Nephron progenitor cell (in vitro differentiated cells): ENCODE measurements around the gene NFASC.
A peak's percentile ranks its signal among the peaks of the same experiment; 100 is the strongest.

Experiments used
- DNase-seq: peaks from one replicate; pipeline ENCODE4 v3.0.0; 2021
- H3K27ac Mint-ChIP-seq: 2 replicates; pipeline ENCODE4 v1.8.0; 2021; ENCODE audit warnings: mild to moderate bottlenecking, moderate library complexity, mixed read lengths
- H3K27me3 Mint-ChIP-seq: 2 replicates; pipeline ENCODE4 v1.8.0; 2021; ENCODE audit warnings: mild to moderate bottlenecking, low read depth, mixed read lengths; ENCODE audit not compliant: poor library complexity
- H3K36me3 Mint-ChIP-seq: 2 replicates; pipeline ENCODE4 v1.8.0; 2021; ENCODE audit warnings: low read depth, mixed read lengths
- H3K4me1 Mint-ChIP-seq: 2 replicates; pipeline ENCODE4 v1.8.0; 2021; ENCODE audit warnings: mixed read lengths
- H3K4me3 Mint-ChIP-seq: 2 replicates; pipeline ENCODE4 v1.8.0; 2021; ENCODE audit warnings: mild to moderate bottlenecking, moderate library complexity, mixed read lengths
- H3K9me3 Mint-ChIP-seq: 2 replicates; pipeline ENCODE4 v1.8.0; 2021; ENCODE audit warnings: mild to moderate bottlenecking, moderate library complexity, mixed read lengths
- CTCF ChIP-seq: fragments of 200-600 bp; sonication (generic); IDR thresholded peaks from 2 replicates; pipeline ENCODE4 v1.5.0; 2021; ENCODE audit warnings: antibody characterized with exemption

The NFASC gene

GRCh38 chr1:204883405-204883804 is 12.7 kb downstream of the NFASC start:
- peaks cover 55% of the 10 kb centered on the region for H3K4me1 Mint-ChIP-seq
- no peaks in the 10 kb centered on the region for H3K36me3 Mint-ChIP-seq
- H3K9me3 Mint-ChIP-seq, result no peaks in the 10 kb centered on the region
- no peak overlapping the region for H3K27ac Mint-ChIP-seq
- TF ChIP-seq CTCF, result no peak
- no peaks in the 10 kb centered on the region for H3K27me3 Mint-ChIP-seq
- DNase-seq, result peak; percentile 16
- no peak overlapping the region for H3K4me3 Mint-ChIP-seq

- no peak for DNase-seq
- peaks cover 48% of the 10 kb centered on the region for H3K4me1 Mint-ChIP-seq
- H3K36me3 Mint-ChIP-seq, result no peaks in the 10 kb centered on the region
- TF ChIP-seq CTCF, result no peak
- no peak overlapping the region for H3K27ac Mint-ChIP-seq
- no peaks in the 10 kb centered on the region for H3K27me3 Mint-ChIP-seq
- no peak overlapping the region for H3K4me3 Mint-ChIP-seq
- no peaks in the 10 kb centered on the region for H3K9me3 Mint-ChIP-seq
Observed at GRCh38 chr1:204885288-204885711, 14.6 kb downstream of the NFASC start.

- H3K9me3 Mint-ChIP-seq, result no peaks in the 10 kb centered on the region
- DNase-seq, result no peak
- no peaks in the 10 kb centered on the region for H3K36me3 Mint-ChIP-seq
- H3K4me3 Mint-ChIP-seq, result no peak overlapping the region
- no peak overlapping the region for H3K27ac Mint-ChIP-seq
- no peaks in the 10 kb centered on the region for H3K27me3 Mint-ChIP-seq
- peaks cover 43% of the 10 kb centered on the region for H3K4me1 Mint-ChIP-seq
- TF ChIP-seq CTCF, result no peak
Observed at GRCh38 chr1:204885790-204886189, 15.1 kb downstream of the NFASC start.

GRCh38 chr1:204887846-204888245 is 17.2 kb downstream of the NFASC start:
- no peaks in the 10 kb centered on the region for H3K9me3 Mint-ChIP-seq
- peaks cover 27% of the 10 kb centered on the region for H3K4me1 Mint-ChIP-seq
- no peaks in the 10 kb centered on the region for H3K27me3 Mint-ChIP-seq
- DNase-seq, result no peak
- no peak for TF ChIP-seq CTCF
- H3K27ac Mint-ChIP-seq, result peak overlapping the region; percentile 14
- no peak overlapping the region for H3K4me3 Mint-ChIP-seq
- no peaks in the 10 kb centered on the region for H3K36me3 Mint-ChIP-seq

GRCh38 chr1:204888294-204888693 is 17.6 kb downstream of the NFASC start:
- Mint-ChIP-seq H3K9me3 (no peaks in the 10 kb centered on the region), H3K36me3 (no peaks in the 10 kb centered on the region), H3K4me3 (no peak overlapping the region), H3K27ac (no peak overlapping the region), H3K27me3 (peaks cover 3% of the 10 kb centered on the region), H3K4me1 (peaks cover 22% of the 10 kb centered on the region)
- TF ChIP-seq CTCF, result no peak
- DNase-seq, result no peak

GRCh38 chr1:204889681-204890383 is 19.2 kb downstream of the NFASC start:
- Mint-ChIP-seq H3K27me3 (peaks cover 6% of the 10 kb centered on the region), H3K4me3 (no peak overlapping the region), H3K9me3 (no peaks in the 10 kb centered on the region), H3K4me1 (peaks cover 13% of the 10 kb centered on the region), H3K27ac (no peak overlapping the region), H3K36me3 (no peaks in the 10 kb centered on the region)
- no peak for DNase-seq
- TF ChIP-seq CTCF, result no peak
